ENCODE results near the gene FGF14.

DNA sequence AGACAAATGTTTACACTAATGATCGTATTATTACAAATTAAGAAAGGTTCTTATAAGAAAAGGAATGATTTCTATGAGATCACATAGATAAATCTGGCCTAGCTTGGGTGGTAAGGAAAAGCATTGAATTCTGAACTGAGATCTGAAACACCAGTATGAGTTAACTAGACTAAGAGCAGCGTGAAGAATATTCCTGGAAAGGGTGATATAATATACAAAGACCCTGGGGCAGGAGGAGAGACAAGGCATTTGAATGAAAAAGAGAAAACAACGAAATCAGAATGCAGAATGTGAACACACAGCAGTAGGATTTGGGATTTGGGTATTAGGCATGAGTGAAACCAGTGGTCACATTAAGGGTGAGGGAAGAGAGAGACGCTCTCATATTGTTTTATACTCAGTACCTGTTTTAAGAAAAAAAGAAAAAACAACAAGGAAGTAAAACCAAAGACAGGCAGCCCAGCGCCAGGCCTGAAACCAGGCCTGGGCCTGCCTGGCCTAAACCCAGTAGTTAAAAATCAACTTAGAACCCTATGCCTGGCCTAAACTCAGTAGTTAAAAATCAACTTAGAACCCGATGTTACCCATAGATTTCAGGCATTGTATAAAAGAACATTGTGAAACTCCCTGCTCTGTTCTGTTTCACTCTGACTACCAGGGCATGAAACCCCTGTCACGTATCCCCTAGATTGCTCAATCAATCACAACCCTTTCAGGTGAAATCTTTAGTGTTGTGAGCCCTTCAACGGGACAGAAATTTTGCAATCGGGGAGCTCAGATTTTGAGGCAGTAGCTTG, 662.3 kb downstream of the FGF14 start:
- TF ChIP-seq GATA3 (IDR thresholded peaks at IDR 0.05; ENCODE audit: low read depth, low read length) (no peak), GATA2 (IDR thresholded peaks at IDR 0.05; ENCODE audit: low read depth, low read length) (no peak)
